Osteocyte (in vitro differentiated cells): Measurements from ENCODE around the gene ACOX2. TPM values are rescaled to one million over a fixed set of nuclear protein-coding genes. Genes with fewer than 3 reads are reported as not detected.

Experiments used
- DNase-seq: peaks from one replicate; pipeline ENCODE4 v3.0.0; 2021; ENCODE audit warnings: mixed read lengths; ENCODE audit not compliant: unreplicated experiment; ENCODE audit errors: extremely low spot score
- H3K27ac Mint-ChIP-seq: one replicate; pipeline ENCODE4 v1.8.0; 2021; ENCODE audit warnings: mild to moderate bottlenecking, mixed read lengths; ENCODE audit not compliant: unreplicated experiment
- H3K27me3 Mint-ChIP-seq: one replicate; pipeline ENCODE4 v1.8.0; 2021; ENCODE audit warnings: mixed read lengths; ENCODE audit not compliant: unreplicated experiment
- H3K36me3 Mint-ChIP-seq: one replicate; pipeline ENCODE4 v1.8.0; 2021; ENCODE audit warnings: mixed read lengths; ENCODE audit not compliant: unreplicated experiment
- H3K4me1 Mint-ChIP-seq: one replicate; pipeline ENCODE4 v1.8.0; 2021; ENCODE audit warnings: mixed read lengths; ENCODE audit not compliant: unreplicated experiment
- H3K4me3 Mint-ChIP-seq: one replicate; pipeline ENCODE4 v1.8.0; 2021; ENCODE audit warnings: mild to moderate bottlenecking, moderate library complexity, mixed read lengths; ENCODE audit not compliant: unreplicated experiment
- H3K9me3 Mint-ChIP-seq: one replicate; pipeline ENCODE4 v1.8.0; 2021; ENCODE audit warnings: mixed read lengths; ENCODE audit not compliant: unreplicated experiment
- total RNA-seq: library from RNA; stranded (reverse); gene quantifications from 2 replicates; pipeline ENCODE4 v1.2.1, GENCODE V29; 2021
- TF ChIP-seq, protein P1 (sequence below): fragments of 200-600 bp; sonication (generic); IDR thresholded peaks from 2 replicates; pipeline ENCODE4 v1.5.0; 2021; ENCODE audit warnings: antibody characterized with exemption, mild to moderate bottlenecking, moderate library complexity

The ACOX2 gene
- total RNA-seq, 1 donor from 2014 or later: 0.51 TPM

DNA sequence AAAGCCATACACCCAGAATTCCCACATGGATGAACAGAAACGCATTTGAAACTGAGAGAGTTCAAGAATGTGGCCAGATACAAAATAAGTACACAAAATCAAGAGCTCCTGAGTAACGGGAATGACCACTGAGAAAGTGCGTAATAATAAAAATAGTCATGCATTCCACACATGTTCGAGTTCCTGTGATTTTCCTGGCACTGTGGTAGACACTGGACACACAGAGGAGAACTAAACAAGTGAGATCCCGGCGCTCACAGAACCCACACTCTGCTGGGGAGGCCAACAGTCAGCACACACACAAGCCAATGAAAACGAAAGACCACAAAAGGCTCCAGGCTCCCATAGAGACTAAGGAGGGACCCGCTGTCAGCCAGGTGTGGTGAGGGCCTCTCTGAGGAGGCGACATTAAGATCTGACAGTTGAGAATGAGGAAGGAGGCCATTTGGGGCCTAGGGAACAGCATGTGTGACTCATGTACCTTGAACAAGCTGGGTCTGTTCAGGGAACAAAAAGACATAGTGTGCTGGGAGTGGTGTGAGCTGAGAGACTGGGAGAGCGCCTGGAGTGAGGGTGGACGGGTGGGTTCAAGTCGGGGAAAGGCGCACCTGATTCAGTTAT lies 35.1 kb upstream of the ACOX2 start:
- H3K4me1 Mint-ChIP-seq: peaks cover 9% of the 10 kb centered on the region
- H3K36me3 Mint-ChIP-seq: no peaks in the 10 kb centered on the region
- TF ChIP-seq, protein P1, sequence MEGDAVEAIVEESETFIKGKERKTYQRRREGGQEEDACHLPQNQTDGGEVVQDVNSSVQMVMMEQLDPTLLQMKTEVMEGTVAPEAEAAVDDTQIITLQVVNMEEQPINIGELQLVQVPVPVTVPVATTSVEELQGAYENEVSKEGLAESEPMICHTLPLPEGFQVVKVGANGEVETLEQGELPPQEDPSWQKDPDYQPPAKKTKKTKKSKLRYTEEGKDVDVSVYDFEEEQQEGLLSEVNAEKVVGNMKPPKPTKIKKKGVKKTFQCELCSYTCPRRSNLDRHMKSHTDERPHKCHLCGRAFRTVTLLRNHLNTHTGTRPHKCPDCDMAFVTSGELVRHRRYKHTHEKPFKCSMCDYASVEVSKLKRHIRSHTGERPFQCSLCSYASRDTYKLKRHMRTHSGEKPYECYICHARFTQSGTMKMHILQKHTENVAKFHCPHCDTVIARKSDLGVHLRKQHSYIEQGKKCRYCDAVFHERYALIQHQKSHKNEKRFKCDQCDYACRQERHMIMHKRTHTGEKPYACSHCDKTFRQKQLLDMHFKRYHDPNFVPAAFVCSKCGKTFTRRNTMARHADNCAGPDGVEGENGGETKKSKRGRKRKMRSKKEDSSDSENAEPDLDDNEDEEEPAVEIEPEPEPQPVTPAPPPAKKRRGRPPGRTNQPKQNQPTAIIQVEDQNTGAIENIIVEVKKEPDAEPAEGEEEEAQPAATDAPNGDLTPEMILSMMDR: no peak
- H3K27ac Mint-ChIP-seq: no peak overlapping the region
- H3K9me3 Mint-ChIP-seq: peaks cover 5% of the 10 kb centered on the region
- DNase-seq: no peak
- H3K27me3 Mint-ChIP-seq: no peaks in the 10 kb centered on the region
- H3K4me3 Mint-ChIP-seq: no peak overlapping the region

DNA sequence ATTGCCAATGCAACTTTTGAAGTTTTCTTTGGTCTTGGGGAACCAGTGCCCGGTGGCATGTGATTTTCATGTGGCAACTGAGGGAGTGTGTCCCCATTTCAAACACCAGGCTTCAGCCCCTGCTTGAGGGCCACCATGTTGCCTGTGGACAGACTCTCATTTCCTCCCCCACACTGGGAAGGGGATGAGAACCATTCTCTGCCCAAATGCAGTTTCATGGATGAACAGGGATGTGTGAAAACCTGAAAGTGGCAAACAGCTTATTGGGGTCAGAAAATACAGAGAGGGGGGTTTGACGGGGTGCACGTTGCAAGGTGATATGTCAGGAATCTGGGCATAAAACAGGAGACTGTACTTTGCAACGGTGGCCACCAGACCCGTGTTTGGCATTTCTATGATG lies 33.9 kb upstream of the ACOX2 start:
- H3K36me3 Mint-ChIP-seq: no peaks in the 10 kb centered on the region
- TF ChIP-seq, protein P1: no peak
- H3K27me3 Mint-ChIP-seq: no peaks in the 10 kb centered on the region
- no peak overlapping the region for H3K27ac Mint-ChIP-seq
- no peak overlapping the region for H3K4me3 Mint-ChIP-seq
- peaks cover 9% of the 10 kb centered on the region for H3K4me1 Mint-ChIP-seq
- peaks cover 5% of the 10 kb centered on the region for H3K9me3 Mint-ChIP-seq
- no peak for DNase-seq

DNA sequence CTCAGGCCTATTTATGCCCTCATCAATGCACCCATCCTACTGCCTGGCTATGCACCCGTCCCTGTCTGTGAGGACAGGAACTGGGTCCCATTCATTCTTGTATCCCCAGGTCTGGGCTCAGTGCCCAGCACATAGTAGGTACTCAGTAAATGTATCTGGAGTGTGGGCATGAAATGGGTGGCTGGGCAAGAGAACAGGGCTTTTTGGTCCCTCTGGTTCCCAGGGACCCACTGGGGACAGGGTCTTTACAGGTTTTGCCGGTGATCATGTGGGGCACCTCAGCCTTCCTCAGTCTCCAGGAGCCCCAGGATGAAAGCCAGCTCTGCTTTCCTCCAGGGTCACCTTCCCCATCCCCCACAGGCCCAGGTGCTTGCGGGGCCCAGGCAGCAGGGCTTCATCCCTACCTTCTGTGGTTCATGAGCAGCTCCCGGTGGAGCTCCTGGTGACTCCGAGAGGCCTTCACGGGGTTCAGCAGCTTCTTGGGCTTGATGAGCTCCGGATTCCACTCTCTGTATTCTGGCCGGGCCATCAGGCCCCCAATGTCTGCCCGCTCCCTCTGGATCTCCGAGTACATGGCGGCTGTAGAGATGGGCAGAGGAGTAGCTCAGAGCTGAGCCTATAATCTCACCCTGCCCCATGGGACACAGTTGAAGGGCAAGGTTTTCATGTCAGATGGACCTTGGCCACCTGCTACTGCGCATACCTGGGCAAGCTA lies 32.5 kb upstream of the ACOX2 start:
- DNase-seq: no peak
- H3K4me3 Mint-ChIP-seq: no peak overlapping the region
- no peaks in the 10 kb centered on the region for H3K27me3 Mint-ChIP-seq
- no peak overlapping the region for H3K27ac Mint-ChIP-seq
- peaks cover 16% of the 10 kb centered on the region for H3K4me1 Mint-ChIP-seq
- H3K36me3 Mint-ChIP-seq: no peaks in the 10 kb centered on the region
- TF ChIP-seq, protein P1: no peak
- H3K9me3 Mint-ChIP-seq: peaks cover 5% of the 10 kb centered on the region

DNA sequence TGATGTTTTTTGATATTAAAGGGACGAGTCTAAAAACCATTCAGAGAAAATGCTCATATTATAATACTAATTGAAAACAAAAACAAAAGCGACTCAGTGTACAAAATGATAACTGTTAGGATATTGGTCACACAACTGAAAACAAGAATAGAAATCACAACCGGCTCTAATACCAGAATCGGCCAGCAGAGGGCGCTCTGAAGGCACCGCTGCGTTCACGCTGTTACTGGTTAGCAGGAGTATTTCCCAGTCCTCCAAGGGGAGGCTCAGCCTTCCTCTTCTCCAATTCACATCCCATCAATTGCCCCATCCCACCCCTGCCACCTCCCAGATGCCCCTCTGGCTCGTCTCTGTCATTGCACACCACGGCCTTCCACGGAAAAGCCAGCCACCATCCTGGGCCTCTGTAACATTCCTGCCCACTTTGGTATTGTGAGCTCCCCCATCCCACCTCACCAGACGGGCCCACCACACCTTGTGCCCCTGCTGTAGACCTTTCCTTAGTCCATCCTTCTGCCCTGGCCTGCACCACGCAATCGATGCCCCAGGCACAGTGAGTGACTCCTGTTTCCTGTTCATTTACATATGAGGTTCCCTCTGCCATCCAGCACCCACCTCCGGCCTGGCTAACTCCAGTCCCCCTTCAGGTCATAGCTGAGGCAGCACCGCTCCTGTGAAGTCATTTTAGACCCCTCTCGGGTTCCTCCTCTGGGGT lies 31.7 kb upstream of the ACOX2 start:
- H3K9me3 Mint-ChIP-seq: peaks cover 9% of the 10 kb centered on the region
- H3K4me1 Mint-ChIP-seq: peaks cover 17% of the 10 kb centered on the region
- H3K36me3 Mint-ChIP-seq: no peaks in the 10 kb centered on the region
- TF ChIP-seq, protein P1: peak; percentile 93
- DNase-seq: peak; percentile 93
- no peak overlapping the region for H3K27ac Mint-ChIP-seq
- no peaks in the 10 kb centered on the region for H3K27me3 Mint-ChIP-seq
- H3K4me3 Mint-ChIP-seq: no peak overlapping the region

DNA sequence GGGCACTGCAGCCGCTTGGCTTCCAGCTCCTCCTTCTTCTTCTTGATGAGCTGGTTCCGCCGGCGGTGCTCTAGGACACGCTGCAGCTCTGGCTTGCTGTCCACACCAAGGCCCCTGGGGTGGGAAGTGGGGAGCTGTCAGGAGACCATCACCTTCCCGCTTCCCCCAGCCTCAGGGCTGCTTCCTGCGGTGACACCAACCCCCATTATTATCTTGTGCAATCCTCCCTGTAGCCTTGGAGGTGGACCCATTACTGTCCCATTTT lies 30.2 kb upstream of the ACOX2 start:
- Mint-ChIP-seq H3K27me3 (no peaks in the 10 kb centered on the region), H3K9me3 (peaks cover 10% of the 10 kb centered on the region), H3K4me3 (no peak overlapping the region), H3K27ac (no peak overlapping the region), H3K4me1 (peaks cover 21% of the 10 kb centered on the region), H3K36me3 (no peaks in the 10 kb centered on the region)
- no peak for DNase-seq
- TF ChIP-seq, protein P1: no peak
